GM18499 (cell line): ENCODE results near the gene SLX4IP.
A peak's percentile ranks its signal among the peaks of the same experiment; 100 is the strongest.

Experiments used
- ATAC-seq: cut with Tn5 transposase; IDR thresholded peaks from one replicate; pipeline ENCODE4 v1.9.1; 2021; ENCODE audit warnings: moderate number of reproducible peaks; ENCODE audit not compliant: insufficient read depth, unreplicated experiment

The SLX4IP gene

DNA sequence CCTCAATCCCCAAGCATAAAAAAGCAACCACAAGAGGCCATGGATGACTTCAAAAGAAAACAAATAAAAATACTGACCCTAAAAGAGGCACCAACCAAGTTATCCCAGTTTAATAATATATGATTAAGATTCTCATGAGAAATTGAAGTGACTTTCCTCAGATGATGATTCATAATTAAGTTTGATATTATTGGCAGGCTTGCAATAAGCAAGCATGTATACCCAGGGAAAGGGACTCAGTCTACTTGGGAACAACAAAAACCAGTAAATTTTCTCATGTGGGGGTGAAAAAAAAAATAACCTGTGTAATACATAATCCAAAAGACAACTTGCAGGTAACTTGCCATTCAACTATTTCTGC is 219.1 kb downstream of the SLX4IP start:
- no peak for ATAC-seq

DNA sequence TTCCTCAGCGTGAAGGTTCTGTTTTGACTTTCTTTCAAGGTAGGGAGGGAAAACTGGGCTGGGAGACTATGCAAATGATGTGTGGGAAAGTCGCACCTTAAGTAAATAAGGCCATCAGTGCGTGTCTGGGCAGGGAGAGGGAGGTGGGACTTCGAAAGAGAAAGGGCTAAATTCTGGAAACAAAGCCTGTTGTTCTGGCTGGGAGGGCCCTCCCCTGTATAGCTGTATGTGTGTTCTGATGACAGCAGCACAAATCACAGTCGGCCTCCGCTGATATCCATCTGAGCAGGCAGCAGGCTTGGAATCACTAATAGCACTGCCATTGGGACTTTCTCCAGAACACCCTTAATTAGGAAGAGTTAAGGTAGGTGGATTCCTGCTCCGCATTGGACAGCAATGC is 219.5 kb downstream of the SLX4IP start:
- peak; percentile 65 for ATAC-seq

DNA sequence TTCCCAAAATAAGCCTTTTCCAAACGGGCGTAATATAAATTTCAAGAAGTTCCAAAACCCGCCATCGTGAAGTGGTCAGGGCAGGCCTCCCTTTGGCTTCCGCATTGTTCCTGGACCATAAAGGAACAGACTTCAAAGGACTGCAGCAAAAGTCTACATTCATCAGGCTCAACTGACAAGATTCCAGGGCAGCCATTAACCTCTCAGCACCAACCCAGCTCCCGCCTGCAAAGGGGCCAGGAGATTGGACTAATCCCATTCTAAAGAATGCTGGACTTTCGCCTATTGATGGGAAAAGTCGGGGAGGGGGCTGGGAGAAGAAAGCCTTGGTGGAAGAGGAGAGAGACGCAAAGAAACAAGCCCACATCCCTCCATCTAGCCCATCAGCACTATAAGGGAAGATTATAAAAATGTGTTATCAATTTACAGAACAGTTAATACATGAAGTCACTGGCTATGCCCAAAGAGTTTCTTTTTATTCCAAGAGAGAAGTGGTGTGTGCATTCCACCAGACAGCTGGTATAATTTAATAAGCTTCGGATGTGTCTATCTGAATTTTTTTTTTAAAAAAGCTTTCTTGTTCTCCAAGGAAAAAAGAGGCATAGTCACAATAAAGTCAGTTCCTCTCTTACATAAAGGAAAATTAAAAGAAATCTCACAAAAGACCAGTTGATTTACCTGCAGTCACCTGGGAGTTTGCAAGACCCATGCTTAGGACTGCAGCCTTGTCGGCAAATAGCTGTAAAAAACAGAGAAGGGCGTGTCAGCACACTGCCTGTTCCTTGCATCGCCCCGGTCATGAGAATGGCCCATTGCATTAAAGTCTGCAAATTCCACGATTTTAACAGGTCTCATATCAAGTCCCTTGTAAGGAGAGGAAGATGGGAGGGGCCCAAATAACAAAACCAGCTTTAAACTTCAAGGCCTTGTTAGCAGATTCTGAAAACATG is 220.9 kb downstream of the SLX4IP start:
- ATAC-seq: no peak

DNA sequence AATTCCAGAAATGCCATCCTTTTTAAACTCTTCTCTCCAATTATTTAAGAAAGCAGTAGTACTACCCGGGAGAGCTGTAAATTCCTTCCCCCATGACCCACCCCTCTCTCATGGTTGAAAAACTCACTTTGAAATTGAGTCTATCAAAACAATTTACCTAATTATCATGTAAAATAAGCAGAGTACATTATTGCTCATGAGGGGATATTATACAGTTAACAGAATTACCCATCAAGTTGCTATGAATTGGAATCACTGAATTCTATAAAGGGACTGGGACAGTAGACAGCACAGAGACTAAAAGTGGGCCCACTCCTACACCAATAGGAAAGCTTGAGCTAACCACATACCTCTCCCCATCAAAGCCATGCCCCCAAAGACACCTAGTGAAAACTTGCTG is 222.3 kb downstream of the SLX4IP start:
- no peak for ATAC-seq

DNA sequence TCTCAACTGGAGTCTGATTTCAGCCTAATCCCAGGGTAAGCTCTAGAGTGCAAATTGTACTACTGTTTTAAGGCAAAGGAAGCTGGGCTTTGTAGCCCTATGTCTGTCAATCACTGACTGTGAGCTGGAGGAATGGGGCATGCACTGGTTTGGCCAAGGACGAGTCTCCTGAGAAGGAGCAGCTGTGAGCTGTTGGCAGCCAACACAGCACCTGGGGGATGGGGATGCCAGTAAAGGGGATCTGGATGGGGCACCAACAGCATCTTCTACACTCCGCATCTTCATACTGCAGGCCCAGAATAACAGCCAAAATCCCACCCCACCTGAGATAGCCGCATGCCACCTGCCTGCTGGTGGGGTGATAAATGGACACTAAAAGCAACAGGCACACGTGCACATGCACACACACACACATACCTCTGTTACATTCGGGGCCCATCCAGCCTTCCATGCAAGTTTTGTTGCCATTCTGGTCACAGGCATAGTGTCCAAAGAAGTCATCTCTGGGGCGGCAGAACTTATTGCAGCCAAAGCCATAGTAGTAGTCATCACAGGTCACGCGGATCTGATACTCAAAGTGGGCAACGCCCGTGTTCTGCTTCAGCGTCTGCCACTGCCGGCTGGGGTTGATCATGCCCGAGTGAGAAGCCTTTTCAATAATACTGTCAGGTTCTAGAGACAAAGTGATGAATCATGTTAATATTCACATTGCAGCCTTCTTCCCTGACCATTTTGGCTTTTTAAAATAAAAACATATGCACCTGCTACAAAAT is 223.1 kb downstream of the SLX4IP start:
- ATAC-seq: no peak

DNA sequence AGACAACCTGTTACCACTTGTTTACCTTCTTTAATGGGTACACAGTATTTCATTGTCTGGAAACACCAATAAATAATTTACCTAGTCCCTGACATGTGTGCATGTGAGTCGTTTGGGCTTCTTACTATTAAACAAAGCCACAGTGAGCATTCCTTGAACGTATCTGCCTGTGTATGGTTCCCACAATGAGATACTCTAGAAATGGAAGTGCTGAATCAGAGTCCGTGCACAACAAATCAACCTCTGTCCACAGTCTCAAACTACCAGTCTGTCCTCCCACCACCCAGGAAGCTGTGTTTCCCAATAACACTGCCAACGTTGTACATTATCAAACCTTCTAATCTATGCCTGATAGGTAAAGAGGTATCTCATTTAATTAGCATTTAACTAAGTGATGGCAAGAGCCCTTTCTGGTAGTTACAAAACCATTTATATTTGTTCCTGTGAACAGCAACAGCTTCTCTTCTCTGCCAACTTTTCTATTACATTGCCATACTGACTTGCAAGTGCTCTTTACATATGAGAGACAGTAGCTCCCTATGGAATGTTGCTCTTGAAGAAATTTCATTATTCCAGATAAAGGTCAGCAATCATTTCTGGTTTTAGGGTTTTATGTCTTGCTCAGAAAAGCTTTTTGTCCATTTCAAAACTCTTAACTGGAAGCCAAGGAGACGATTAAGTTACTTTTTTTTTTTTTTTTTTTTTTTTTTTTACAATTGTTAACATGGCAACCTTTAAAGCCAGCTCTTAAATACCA is 223.9 kb downstream of the SLX4IP start:
- ATAC-seq: no peak

DNA sequence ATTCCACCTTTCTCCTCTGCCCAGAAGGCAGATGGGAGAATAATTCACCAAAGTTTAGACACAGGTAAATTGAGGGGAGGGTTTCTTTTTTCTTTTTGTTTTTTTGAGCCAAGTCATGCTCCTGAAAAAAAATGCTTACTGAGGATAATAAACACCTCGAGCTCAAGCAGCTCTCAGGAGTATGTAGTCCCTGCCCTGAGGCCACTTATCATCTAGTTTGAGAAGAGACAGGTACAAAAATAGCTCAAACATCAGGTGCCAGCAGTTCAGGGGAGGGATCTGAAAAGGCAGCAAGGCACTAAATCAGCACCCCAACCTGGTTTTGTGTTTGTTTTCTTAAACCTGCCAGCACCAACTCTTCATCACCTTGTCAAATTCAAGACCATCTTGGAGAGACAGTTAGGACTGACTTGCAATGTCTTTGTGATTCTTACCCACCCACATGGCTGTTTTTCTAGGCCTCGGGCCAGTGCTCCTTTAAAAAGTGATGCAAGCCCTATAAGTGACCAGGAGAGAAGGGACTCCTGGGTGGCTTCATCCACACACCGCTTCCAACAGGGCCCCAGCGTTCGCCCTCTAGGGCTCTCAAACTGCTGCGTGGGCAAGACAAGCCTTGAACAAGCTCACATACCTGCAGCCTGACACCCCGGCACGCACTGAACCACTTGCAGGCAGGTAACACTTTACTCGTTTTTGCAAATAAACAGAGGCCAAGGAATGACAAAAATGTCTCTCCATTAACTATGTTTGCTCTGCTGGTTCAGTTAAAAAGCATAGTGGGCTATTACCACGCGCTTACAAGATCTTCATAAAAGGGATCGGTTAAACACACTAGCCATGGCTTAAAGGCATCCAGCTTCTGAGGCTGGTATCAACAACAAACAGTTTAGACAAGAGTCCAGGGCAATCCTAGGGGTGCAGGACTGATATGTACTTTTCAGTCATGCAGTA is 224.8 kb downstream of the SLX4IP start:
- no peak for ATAC-seq

DNA sequence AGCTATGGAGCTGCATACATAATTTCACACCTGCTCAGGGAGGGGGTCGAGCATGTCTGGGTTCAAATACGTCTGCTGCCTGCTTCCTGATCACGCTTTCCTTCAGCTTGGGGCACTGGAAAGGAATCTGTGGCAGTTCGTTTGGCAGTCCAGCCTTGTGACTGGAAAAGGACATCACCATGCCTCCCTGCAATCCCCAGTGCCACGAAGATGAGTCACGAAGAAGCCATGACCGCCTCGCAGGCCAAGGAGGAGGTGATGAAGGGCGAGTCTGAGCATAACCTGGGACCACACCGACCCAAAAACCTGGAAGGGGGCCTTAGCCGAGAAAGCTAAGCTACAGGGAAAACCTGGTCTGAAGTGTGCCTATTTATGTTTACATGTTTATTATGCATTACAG is 225.6 kb downstream of the SLX4IP start:
- no peak for ATAC-seq

DNA sequence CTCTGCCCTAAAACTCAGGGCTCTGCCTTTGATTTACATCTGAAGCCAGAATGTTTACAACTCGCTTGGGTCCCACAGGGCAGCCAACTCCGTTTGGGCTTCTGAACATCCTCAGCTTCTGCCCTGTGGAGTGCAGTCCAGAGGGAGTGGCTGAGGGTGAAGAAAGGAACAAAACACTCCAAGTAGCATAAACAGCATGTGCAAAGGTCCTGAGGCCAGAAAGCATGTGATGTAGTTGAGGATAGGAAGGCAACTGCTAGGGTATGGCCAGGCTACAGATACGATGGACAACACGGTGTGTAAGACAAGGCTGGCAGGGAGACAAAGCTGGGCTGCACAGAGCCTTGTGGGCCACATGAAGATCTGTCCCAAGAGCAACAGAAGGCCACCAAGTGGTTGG is 226.2 kb downstream of the SLX4IP start:
- ATAC-seq: no peak

DNA sequence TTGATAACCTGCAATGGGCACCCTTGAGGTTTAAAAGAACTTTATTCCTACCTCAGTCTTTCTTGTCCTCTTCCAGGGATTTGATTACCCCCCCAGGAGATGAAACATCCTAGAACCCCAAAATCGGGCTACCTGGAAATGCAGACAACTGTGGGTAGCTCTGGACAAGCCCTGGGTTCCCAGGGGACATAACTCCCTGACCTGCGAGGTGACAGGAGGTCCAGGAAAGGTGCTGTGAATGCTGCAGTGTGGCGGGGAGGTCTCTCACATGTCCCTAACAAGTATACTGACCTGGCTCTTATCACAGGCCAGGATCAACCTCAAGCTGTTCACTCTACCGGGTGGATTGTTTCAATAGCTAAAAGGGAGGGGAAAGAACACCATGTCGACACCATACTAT is 227.0 kb downstream of the SLX4IP start:
- no peak for ATAC-seq

DNA sequence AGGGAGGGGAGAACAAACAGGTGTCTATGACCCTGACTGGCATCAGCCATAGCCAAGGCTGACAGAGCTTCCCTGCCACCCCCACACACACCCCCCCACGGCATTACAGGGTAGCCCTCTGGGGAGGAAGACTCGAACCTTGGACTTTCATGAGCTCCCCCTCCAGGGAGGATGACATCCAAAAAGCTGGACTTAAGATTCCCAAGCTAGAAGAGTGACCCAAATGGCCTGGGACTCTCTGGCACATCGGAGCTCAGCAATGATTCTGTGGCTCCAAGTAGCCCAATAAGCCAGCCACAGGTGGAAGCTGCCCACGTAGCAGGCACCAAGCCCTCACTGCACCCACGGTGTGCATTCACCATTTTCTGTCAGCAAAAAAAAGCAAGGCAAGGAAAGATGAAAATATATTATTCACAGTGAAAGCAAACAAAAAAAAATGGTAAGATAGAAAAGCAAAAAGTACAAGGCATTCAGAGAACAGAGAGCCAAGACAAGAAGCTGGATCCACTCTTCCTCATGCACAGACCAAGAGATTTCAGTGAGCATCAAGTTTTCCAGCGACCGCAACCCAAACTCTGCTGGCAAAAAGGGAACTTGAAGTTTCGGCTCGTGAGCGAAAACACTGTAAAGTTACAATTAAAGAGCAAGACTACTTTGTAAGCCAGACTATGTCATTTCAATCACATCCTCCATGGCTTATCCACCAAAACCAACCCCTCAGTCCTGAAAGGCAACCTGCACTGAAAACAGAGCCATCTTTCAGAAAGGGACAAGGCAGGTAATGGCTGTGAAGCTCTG is 227.8 kb downstream of the SLX4IP start:
- no peak for ATAC-seq

DNA sequence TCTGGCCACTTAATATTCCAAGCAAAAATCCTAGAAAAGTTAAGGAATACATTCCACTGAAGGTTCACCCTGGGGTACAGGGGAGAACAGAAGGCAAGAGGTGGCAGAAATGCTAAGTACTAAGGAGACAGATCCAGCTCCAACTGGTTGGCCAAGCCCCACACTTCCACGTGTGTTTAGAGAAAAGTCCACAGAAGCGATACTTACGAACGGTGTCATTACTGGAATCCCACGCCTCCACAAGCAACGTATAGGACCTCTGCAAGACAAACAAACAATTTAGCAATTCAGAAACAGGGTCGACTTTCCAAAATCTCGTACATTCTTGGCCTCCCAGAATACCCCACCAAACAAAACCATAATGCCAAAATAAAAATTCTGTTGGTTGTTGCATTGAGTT is 228.7 kb downstream of the SLX4IP start:
- ATAC-seq: no peak

DNA sequence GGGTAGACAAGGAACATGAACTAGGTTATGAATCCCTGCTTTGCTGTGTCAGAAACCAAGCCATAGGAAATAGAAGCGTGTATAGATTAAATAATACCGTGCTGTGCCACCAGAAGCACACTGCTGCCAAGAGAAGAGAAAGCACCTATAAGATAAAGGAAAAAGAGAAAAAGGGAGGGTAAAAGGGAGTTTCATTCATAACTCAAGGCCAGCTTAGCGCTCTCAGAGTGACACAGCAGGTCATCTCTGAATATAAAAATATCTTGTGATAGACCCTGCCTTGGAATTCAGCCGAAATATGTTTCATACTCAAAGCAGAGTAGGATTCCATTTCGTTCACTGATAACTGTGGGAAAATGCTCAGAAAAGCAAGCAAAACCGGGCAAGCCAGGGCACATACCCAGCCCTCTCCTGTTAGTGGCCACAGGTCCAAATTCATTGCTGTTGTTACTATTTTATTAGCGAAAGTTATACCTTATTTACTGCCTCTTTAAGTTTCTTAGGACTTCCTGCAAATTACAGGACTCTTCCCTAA is 230.0 kb downstream of the SLX4IP start:
- ATAC-seq: no peak

DNA sequence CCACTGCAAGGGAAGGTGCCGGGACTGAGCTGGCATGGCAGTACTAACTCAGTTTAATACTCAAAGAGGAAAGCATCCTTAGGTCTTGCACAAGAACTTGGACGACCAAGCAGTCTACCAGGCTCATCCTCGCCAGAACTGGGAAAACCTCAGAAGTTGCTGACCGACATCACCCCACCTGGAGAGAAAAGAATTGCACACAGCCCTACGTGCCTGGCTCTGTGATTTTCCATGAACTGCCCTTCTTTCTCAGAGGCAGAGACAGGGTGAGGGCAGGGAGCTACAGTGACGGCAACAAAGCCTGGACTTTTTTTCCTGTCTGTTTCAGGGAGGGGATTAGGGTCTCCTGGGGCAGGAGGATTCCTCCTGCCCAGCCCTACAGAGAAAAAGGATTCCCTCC is 230.7 kb downstream of the SLX4IP start:
- no peak for ATAC-seq

DNA sequence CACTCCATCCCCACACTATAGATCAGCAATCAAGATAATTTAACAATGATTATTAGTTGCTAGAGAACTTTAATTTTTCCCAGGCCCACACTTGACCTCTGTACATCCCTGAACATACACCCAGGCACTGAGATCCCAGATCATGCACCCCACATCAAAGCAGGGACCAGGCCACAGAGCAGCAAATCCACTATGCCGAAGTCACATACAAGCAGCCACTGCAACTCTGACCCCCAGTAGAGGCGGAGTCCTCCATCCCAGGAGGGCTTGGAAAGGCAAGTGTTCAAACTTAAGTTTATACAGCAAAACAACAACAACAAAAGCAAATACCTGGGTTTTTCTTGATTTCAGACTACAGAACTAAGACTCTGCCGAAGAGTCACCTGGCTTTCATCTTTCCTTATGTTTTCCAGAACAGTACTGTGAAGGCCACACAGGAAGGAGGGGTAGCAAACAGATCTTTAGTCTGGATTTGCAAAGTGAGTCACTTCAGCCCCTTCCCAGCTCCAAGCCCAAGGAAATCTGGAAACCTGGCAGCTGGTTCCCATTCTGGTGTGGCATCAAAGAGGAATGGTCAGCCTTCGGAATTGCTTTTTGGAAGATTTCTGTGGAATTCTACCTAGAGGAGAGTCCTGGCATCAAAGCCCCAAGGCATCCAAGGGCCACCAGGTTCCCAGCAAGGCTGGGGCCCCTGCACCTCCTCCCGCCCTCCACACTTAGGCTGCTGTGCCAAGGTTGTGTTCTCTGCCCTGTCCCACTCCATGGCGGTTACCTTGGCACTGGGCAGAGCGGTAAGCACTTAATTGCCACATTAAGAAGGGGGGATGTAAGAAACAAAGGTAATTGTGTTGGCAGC is 231.3 kb downstream of the SLX4IP start:
- no peak for ATAC-seq

DNA sequence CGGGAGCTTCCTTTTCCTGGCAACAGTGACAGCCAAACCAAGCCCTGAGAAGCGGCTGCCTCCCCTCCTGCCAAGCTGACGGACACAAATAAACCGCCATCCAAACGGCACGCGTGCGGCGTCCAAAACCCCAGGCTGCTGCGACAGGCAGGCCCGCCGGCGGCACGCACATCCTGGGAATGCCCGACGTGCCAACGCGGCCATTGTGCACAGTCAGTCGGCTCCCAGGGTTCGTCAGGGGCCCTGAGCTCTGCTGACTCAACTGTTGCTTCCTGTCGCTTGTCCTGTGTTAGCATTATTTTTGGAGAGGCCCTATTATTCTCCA is 231.9 kb downstream of the SLX4IP start:
- no peak for ATAC-seq

DNA sequence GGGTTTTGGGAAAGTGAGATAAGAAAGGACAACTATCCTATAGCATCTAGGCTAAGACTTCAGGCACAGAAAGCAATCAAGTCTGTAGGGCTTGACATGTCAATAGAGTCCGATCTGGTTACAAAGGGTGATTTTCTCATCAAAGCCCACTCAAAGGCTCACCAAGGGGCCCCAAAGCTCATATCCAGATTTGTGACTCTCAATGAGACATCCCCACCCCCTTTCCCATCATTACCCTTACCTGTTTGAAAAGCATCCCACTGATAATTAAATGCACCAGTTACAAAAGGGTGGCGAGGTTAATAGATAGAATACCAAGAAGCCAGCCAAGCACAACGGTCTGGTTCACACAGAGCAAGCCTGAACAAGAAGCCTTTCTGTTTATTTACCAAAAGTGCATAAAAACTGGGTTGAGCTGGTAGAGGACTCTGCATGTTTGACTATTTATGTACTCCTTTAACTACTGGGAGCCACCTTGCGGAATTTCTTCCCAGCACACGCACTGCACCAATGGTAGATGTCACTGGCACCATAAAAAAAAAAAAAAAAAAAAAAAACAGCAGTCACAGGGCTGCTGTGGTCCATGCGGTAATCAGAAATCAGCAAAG is 232.6 kb downstream of the SLX4IP start:
- no peak for ATAC-seq
